Measurements from ENCODE around the gene GPN2.

The GPN2 gene

GRCh38 chr1:26833432-26834405 lies 56.4 kb downstream of the GPN2 start:
- DNase-seq (ENCODE audit: low spot score), result peak; percentile 91
- TF ChIP-seq CTCF (IDR thresholded peaks at IDR 0.05; ENCODE audit: extremely low read depth, insufficient read depth, missing control alignments), result peak; percentile 59
- in situ Hi-C loops (cut with MboI; ENCODE audit: low pct_unique_long_range_greater_than_20kb, low sequenced_read_pairs, unreplicated experiment), result no loop called here

- no peak for TF ChIP-seq CTCF (IDR thresholded peaks at IDR 0.05; ENCODE audit: extremely low read depth, insufficient read depth, missing control alignments)
- no peak for DNase-seq (ENCODE audit: low spot score)
- in situ Hi-C loops (cut with MboI; ENCODE audit: low pct_unique_long_range_greater_than_20kb, low sequenced_read_pairs, unreplicated experiment), result no loop called here
Observed at GRCh38 chr1:26832249-26832960, 57.7 kb downstream of the GPN2 start.

- in situ Hi-C loops (cut with MboI; ENCODE audit: low pct_unique_long_range_greater_than_20kb, low sequenced_read_pairs, unreplicated experiment), result no loop called here
Observed at GRCh38 chr1:26831546-26832248, 58.4 kb downstream of the GPN2 start.

GRCh38 chr1:26831059-26831458 lies 59.0 kb downstream of the GPN2 start:
- TF ChIP-seq CTCF (IDR thresholded peaks at IDR 0.05; ENCODE audit: extremely low read depth, insufficient read depth, missing control alignments), result no peak
- in situ Hi-C loops (cut with MboI; ENCODE audit: low pct_unique_long_range_greater_than_20kb, low sequenced_read_pairs, unreplicated experiment), result no loop called here
- no peak for DNase-seq (ENCODE audit: low spot score)

More at GRCh38 chr1:26831546-26832248, 58.4 kb downstream of the GPN2 start:
- no peak for DNase-seq (ENCODE audit: low spot score)
- no peak for TF ChIP-seq CTCF (IDR thresholded peaks at IDR 0.05; ENCODE audit: extremely low read depth, insufficient read depth, missing control alignments)

- no peak for DNase-seq (ENCODE audit: low spot score)
- TF ChIP-seq CTCF (IDR thresholded peaks at IDR 0.05; ENCODE audit: extremely low read depth, insufficient read depth, missing control alignments), result no peak
- in situ Hi-C loops (cut with MboI; ENCODE audit: low pct_unique_long_range_greater_than_20kb, low sequenced_read_pairs, unreplicated experiment), result no loop called here
Observed at GRCh38 chr1:26829184-26829911, 60.7 kb downstream of the GPN2 start.
